Osteoblast (primary cell): ENCODE data around the gene PARN. TPM values are rescaled to one million over a fixed set of nuclear protein-coding genes. Genes with fewer than 3 reads are reported as not detected.
A peak's percentile ranks its signal among the peaks of the same experiment; 100 is the strongest.

Source experiments
- DNase-seq: peaks from one replicate; pipeline ENCODE4 v3.0.0; 2011; ENCODE audit warnings: low spot score, mixed read lengths; ENCODE audit not compliant: insufficient read length; ENCODE audit errors: missing footprints
- H2AFZ ChIP-seq: 2 replicates; pipeline ENCODE4 v1.6.0; 2011; ENCODE audit warnings: mild to moderate bottlenecking, low read length
- H3K27ac ChIP-seq: 2 replicates; pipeline ENCODE4 v1.5.1; 2011; ENCODE audit warnings: mild to moderate bottlenecking, low read depth, low read length, moderate library complexity
- H3K27me3 ChIP-seq: 2 replicates; pipeline ENCODE4 v1.6.0; 2012; ENCODE audit warnings: mild to moderate bottlenecking, control low read depth, inconsistent platforms, low read length, moderate library complexity; ENCODE audit not compliant: insufficient read depth
- H3K36me3 ChIP-seq: 2 replicates; pipeline ENCODE4 v1.5.1; 2011; ENCODE audit warnings: mild to moderate bottlenecking, low read length, control low read depth, moderate library complexity; ENCODE audit not compliant: insufficient read depth
- H3K4me1 ChIP-seq: 2 replicates; pipeline ENCODE4 v1.5.1; 2011; ENCODE audit warnings: mild to moderate bottlenecking, low read length, control low read depth, moderate library complexity; ENCODE audit not compliant: insufficient read depth
- H3K4me2 ChIP-seq: 2 replicates; pipeline ENCODE4 v1.6.0; 2011; ENCODE audit warnings: mild to moderate bottlenecking, low read length; ENCODE audit not compliant: insufficient read depth
- H3K4me3 ChIP-seq: fragments of 200-600 bp; sonication (generic); 3 replicates; pipeline ENCODE4 v1.5.1; 2012; ENCODE audit warnings: mild to moderate bottlenecking, low read length, inconsistent platforms; ENCODE audit not compliant: insufficient read depth
- H3K79me2 ChIP-seq: 2 replicates; pipeline ENCODE4 v1.6.0; 2012; ENCODE audit warnings: mild to moderate bottlenecking, low read length, control low read depth, inconsistent platforms; ENCODE audit not compliant: insufficient read depth
- H3K9me3 ChIP-seq: 2 replicates; pipeline ENCODE4 v1.5.1; 2011; ENCODE audit warnings: low read depth, low read length, control low read depth
- H4K20me1 ChIP-seq: 2 replicates; pipeline ENCODE4 v1.6.0; 2012; ENCODE audit warnings: mild to moderate bottlenecking, low read length, control low read depth; ENCODE audit not compliant: insufficient read depth
- CTCF ChIP-seq: IDR thresholded peaks from 2 replicates; pipeline ENCODE4 v1.5.1; 2011; ENCODE audit warnings: mild to moderate bottlenecking, low read depth, low read length, moderate library complexity; ENCODE audit errors: extremely low read depth
- total RNA-seq: library from RNA; depleted of rRNA; stranded (reverse); fragments of >200 nt; gene quantifications from 2 replicates; pipeline ENCODE4 v1.2.3, GENCODE V29; 2012

Gene PARN
- total RNA-seq, 1 donor = 40.9 TPM

GRCh38 chr16:14428043-14428442, 202.0 kb downstream of the PARN start:
- Histone ChIP-seq H3K9me3 (no peaks in the 10 kb centered on the region), H3K4me3 (no peak overlapping the region), H4K20me1 (no peaks in the 10 kb centered on the region), H3K27me3 (no peaks in the 10 kb centered on the region), H3K4me2 (no peak overlapping the region), H3K4me1 (peaks cover 9% of the 10 kb centered on the region), H3K27ac (no peak overlapping the region), H3K36me3 (no peaks in the 10 kb centered on the region), H2AFZ (no peak overlapping the region), H3K79me2 (no peaks in the 10 kb centered on the region)
- no peak for TF ChIP-seq CTCF
- no peak for DNase-seq

- Histone ChIP-seq H3K27ac (no peak overlapping the region), H3K79me2 (no peaks in the 10 kb centered on the region), H3K4me1 (peaks cover 9% of the 10 kb centered on the region), H3K9me3 (no peaks in the 10 kb centered on the region), H2AFZ (no peak overlapping the region), H3K27me3 (no peaks in the 10 kb centered on the region), H3K4me2 (peak overlapping the region; percentile 28), H3K36me3 (no peaks in the 10 kb centered on the region), H4K20me1 (no peaks in the 10 kb centered on the region), H3K4me3 (no peak overlapping the region)
- peak; percentile 73 for DNase-seq
- TF ChIP-seq CTCF = no peak
These were observed 202.6 kb downstream of the PARN start for GRCh38 chr16:14427371-14427948.

GRCh38 chr16:14424595-14424994, 205.5 kb downstream of the PARN start:
- H3K4me3 ChIP-seq = no peak overlapping the region
- no peak for TF ChIP-seq CTCF
- H3K4me2 ChIP-seq = no peak overlapping the region
- H3K27ac ChIP-seq = no peak overlapping the region
- H3K4me1 ChIP-seq = peaks cover 9% of the 10 kb centered on the region
- no peaks in the 10 kb centered on the region for H3K9me3 ChIP-seq
- no peaks in the 10 kb centered on the region for H3K79me2 ChIP-seq
- DNase-seq = no peak
- H3K27me3 ChIP-seq = no peaks in the 10 kb centered on the region
- no peaks in the 10 kb centered on the region for H4K20me1 ChIP-seq
- no peaks in the 10 kb centered on the region for H3K36me3 ChIP-seq
- no peak overlapping the region for H2AFZ ChIP-seq

- Histone ChIP-seq H2AFZ (no peak overlapping the region), H3K27me3 (no peaks in the 10 kb centered on the region), H3K79me2 (no peaks in the 10 kb centered on the region), H3K9me3 (no peaks in the 10 kb centered on the region), H4K20me1 (no peaks in the 10 kb centered on the region), H3K36me3 (no peaks in the 10 kb centered on the region), H3K4me3 (no peak overlapping the region), H3K4me2 (no peak overlapping the region), H3K27ac (no peak overlapping the region), H3K4me1 (peaks cover 9% of the 10 kb centered on the region)
- TF ChIP-seq CTCF = no peak
- DNase-seq = no peak
These were observed 206.7 kb downstream of the PARN start for GRCh38 chr16:14423344-14423743.
